DOHH2 (cell line): ENCODE measurements around the gene SLC66A1.

Source experiments
- H3F3A ChIP-seq: fragments of 200-600 bp; sonication (generic), shearing (Covaris generic); 2 replicates; pipeline ENCODE4 v1.6.0; 2016; ENCODE audit warnings: antibody characterized with exemption, mild to moderate bottlenecking; ENCODE audit not compliant: control insufficient read depth, insufficient read depth
- H3K27ac ChIP-seq: fragments of 200-600 bp; sonication (generic); 2 replicates; pipeline ENCODE4 v1.5.1; 2014; ENCODE audit warnings: low read depth, mild to moderate bottlenecking, low read length, moderate library complexity
- H3K27me3 ChIP-seq: fragments of 200-600 bp; sonication (generic); 2 replicates; pipeline ENCODE4 v1.6.1; 2014; ENCODE audit warnings: mild to moderate bottlenecking, low read length, mixed read lengths; ENCODE audit not compliant: control insufficient read depth
- H3K36me3 ChIP-seq: fragments of 200-600 bp; sonication (generic); 2 replicates; pipeline ENCODE4 v1.6.1; 2014; ENCODE audit warnings: mild to moderate bottlenecking, low read length, moderate library complexity, mixed read lengths; ENCODE audit not compliant: control insufficient read depth
- H3K4me1 ChIP-seq: fragments of 200-600 bp; sonication (generic); 2 replicates; pipeline ENCODE4 v1.6.1; 2014; ENCODE audit warnings: mild to moderate bottlenecking, low read length, mixed read lengths; ENCODE audit not compliant: control insufficient read depth
- H3K4me2 ChIP-seq: fragments of 200-600 bp; sonication (generic); 2 replicates; pipeline ENCODE4 v1.6.0; 2014; ENCODE audit warnings: mild to moderate bottlenecking, low read length, moderate library complexity
- H3K4me3 ChIP-seq: fragments of 200-600 bp; sonication (generic); 2 replicates; pipeline ENCODE4 v1.5.1; 2014; ENCODE audit warnings: mild to moderate bottlenecking, low read length, mixed read lengths
- H3K79me2 ChIP-seq: fragments of 200-600 bp; sonication (generic); 2 replicates; pipeline ENCODE4 v1.6.1; 2014; ENCODE audit warnings: mild to moderate bottlenecking, low read length, mixed read lengths; ENCODE audit not compliant: control insufficient read depth
- H3K9me2 ChIP-seq: fragments of 200-600 bp; sonication (generic); replicated peaks from 2 replicates; pipeline ENCODE4 v1.6.1; 2014; ENCODE audit warnings: mild to moderate bottlenecking, low read length, mixed read lengths; ENCODE audit not compliant: control insufficient read depth
- H3K9me3 ChIP-seq: fragments of 200-600 bp; sonication (generic); 2 replicates; pipeline ENCODE4 v1.6.1; 2014; ENCODE audit warnings: antibody characterized with exemption, low read length, mixed read lengths; ENCODE audit not compliant: control insufficient read depth, insufficient read depth
- H4K20me1 ChIP-seq: fragments of 200-600 bp; sonication (generic); 2 replicates; pipeline ENCODE4 v1.6.0; 2014; ENCODE audit warnings: low read depth, mild to moderate bottlenecking, antibody characterized with exemption, low read length, moderate library complexity; ENCODE audit not compliant: control insufficient read depth, insufficient read depth
- CTCF ChIP-seq: fragments of 200-600 bp; sonication (generic); IDR thresholded peaks from one replicate; pipeline ENCODE4 v1.5.1; 2014; ENCODE audit warnings: antibody characterized with exemption, mild to moderate bottlenecking, low read depth, low read length; ENCODE audit not compliant: poor library complexity, severe bottlenecking
- EZH2phosphoT487 ChIP-seq: fragments of 200-600 bp; sonication (generic); IDR thresholded peaks from 2 replicates; pipeline ENCODE4 v1.6.1; 2017; ENCODE audit warnings: borderline replicate concordance, mild to moderate bottlenecking, antibody characterized with exemption, low read length, moderate library complexity, mixed read lengths

SLC66A1 gene

DNA sequence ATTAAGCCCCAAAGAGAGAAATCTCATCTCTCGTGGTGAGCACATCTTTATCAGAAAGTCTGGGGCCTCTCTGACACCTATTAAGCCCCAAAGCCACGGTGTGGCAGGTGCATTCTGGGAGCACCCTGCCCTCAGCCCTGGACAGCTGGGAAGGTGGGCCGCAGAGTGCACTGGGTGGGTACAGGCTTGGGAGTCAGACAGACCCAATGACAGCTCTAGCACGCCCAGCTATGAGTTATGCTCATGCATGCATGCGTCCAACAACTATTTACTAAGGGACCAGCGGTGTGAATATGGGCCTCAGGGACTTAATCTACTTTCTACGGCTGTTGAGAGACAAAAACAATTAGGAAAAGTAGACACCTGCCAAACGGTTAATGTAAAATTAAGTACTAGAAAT lies 46.6 kb downstream of the SLC66A1 start:
- TF ChIP-seq EZH2phosphoT487 = no peak
- no peak for TF ChIP-seq CTCF
- Histone ChIP-seq H3K79me2 (no peaks in the 10 kb centered on the region), H3K36me3 (peaks cover 16% of the 10 kb centered on the region; the same call in 1 of the 2 replicates), H3K27ac (no peak overlapping the region), H3F3A (no peaks in the 10 kb centered on the region), H3K4me3 (no peak overlapping the region), H3K9me2 (no peaks in the 10 kb centered on the region), H3K4me1 (no peaks in the 10 kb centered on the region), H3K9me3 (no peaks in the 10 kb centered on the region), H3K27me3 (no peaks in the 10 kb centered on the region), H4K20me1 (no peaks in the 10 kb centered on the region), H3K4me2 (no peak overlapping the region)

GRCh38 chr1:19359357-19359756 lies 47.2 kb downstream of the SLC66A1 start:
- TF ChIP-seq CTCF (no peak), EZH2phosphoT487 (no peak)
- Histone ChIP-seq H3K27ac (no peak overlapping the region), H3K4me2 (no peak overlapping the region), H3K4me3 (no peak overlapping the region), H3K9me3 (no peaks in the 10 kb centered on the region), H3K27me3 (no peaks in the 10 kb centered on the region), H3K79me2 (no peaks in the 10 kb centered on the region), H3K36me3 (peaks cover 13% of the 10 kb centered on the region; the same call in 1 of the 2 replicates), H3F3A (no peaks in the 10 kb centered on the region), H3K4me1 (no peaks in the 10 kb centered on the region), H3K9me2 (no peaks in the 10 kb centered on the region), H4K20me1 (no peaks in the 10 kb centered on the region)

GRCh38 chr1:19360016-19360415 lies 47.9 kb downstream of the SLC66A1 start:
- Histone ChIP-seq H3K27me3 (no peaks in the 10 kb centered on the region), H3K9me3 (no peaks in the 10 kb centered on the region), H3K36me3 (peaks cover 13% of the 10 kb centered on the region; the same call in 1 of the 2 replicates), H3K4me2 (no peak overlapping the region), H4K20me1 (no peaks in the 10 kb centered on the region), H3F3A (no peaks in the 10 kb centered on the region), H3K4me1 (no peaks in the 10 kb centered on the region), H3K9me2 (no peaks in the 10 kb centered on the region), H3K27ac (no peak overlapping the region), H3K4me3 (no peak overlapping the region), H3K79me2 (no peaks in the 10 kb centered on the region)
- no peak for TF ChIP-seq CTCF
- no peak for TF ChIP-seq EZH2phosphoT487
